Endothelial cell of umbilical vein (primary cell): ENCODE data around the gene CASK. TPM values are rescaled to one million over a fixed set of nuclear protein-coding genes. Genes with fewer than 3 reads are reported as not detected.

Source experiments
- BruUV-seq: library from RNA; stranded (reverse); fragments of 400-500 nt; replicated peaks from 2 replicates; lab custom pipeline; 2021; lab: Mats Ljungman, UMichigan
- CTCF ChIA-PET: fragments of 300-600, 350-600 bp; sonication (Branson Sonifier 250); formaldehyde crosslinking; loops from one replicate; lab custom pipeline; 2021; ENCODE audit warnings: antibody characterized with exemption, inconsistent platforms; lab: Charles Lee
- POLR2A ChIA-PET: fragments of 300-600, 350-600 bp; sonication (Branson Sonifier 250); formaldehyde crosslinking; loops from one replicate; lab custom pipeline; 2021; ENCODE audit warnings: antibody characterized with exemption, inconsistent platforms; lab: Charles Lee
- DNase-seq: peaks from one replicate; pipeline ENCODE4 v3.0.0-alpha.2; 2011; ENCODE audit warnings: low read depth, low spot score
- FAIRE-seq: peaks from 2 replicates; lab custom pipeline; 2011; peaks lifted over from hg19 to GRCh38; lab: Jason Lieb, UNC
- H2AFZ ChIP-seq: 2 replicates; pipeline ENCODE4 v1.6.0; 2012; ENCODE audit warnings: low read depth, low read length, control low read depth, inconsistent platforms
- H3K27ac ChIP-seq: 2 replicates; pipeline ENCODE4 v1.5.1; 2011; ENCODE audit warnings: low read depth, mild to moderate bottlenecking, control low read depth, low read length, moderate library complexity; ENCODE audit not compliant: insufficient read depth
- H3K27me3 ChIP-seq, 2 experiments: 2 replicates each; pipeline versions ENCODE4 v1.6.0 to v1.6.1; 2011; ENCODE audit warnings: low read length in 2 of 2, mixed read lengths in 1 of 2; ENCODE audit not compliant: control insufficient read depth in 2 of 2, insufficient read depth in 2 of 2
- H3K36me3 ChIP-seq, 2 experiments: 2 replicates in 1 of 2; 3 replicates in 1 of 2; pipeline ENCODE4 v1.5.1; 2011; ENCODE audit warnings: low read length in 2 of 2, mild to moderate bottlenecking in 1 of 2, moderate library complexity in 1 of 2; ENCODE audit not compliant: control insufficient read depth in 2 of 2, insufficient read depth in 2 of 2; ENCODE audit errors: extremely low read depth in 1 of 2
- H3K4me1 ChIP-seq: 3 replicates; pipeline ENCODE4 v1.5.1; 2011; ENCODE audit warnings: mild to moderate bottlenecking, low read length; ENCODE audit not compliant: control insufficient read depth, insufficient read depth; ENCODE audit errors: extremely low read depth
- H3K4me2 ChIP-seq: 2 replicates; pipeline ENCODE4 v1.6.1; 2011; ENCODE audit warnings: low read length, control low read depth, mixed read lengths; ENCODE audit not compliant: insufficient read depth
- H3K4me3 ChIP-seq, 3 experiments: fragments of 200-600 bp in 1 of 3; sonication (generic), shearing (Covaris generic) in 1 of 3; replicated peaks in 1 of 3; 2 replicates each; pipeline ENCODE4 v1.5.1; 2011 to 2016; ENCODE audit warnings: control low read depth in 3 of 3, low read length in 3 of 3, mild to moderate bottlenecking in 2 of 3, inconsistent platforms in 1 of 3, low read depth in 1 of 3, moderate library complexity in 1 of 3; ENCODE audit not compliant: insufficient read depth in 1 of 3
- H3K79me2 ChIP-seq: 2 replicates; pipeline ENCODE4 v1.6.0; 2012; ENCODE audit warnings: low read length, inconsistent platforms; ENCODE audit not compliant: control insufficient read depth, insufficient read depth
- H3K9ac ChIP-seq: replicated peaks from 2 replicates; pipeline ENCODE3; 2011; ENCODE audit warnings: low read length, control low read depth; ENCODE audit not compliant: insufficient read depth; ENCODE audit errors: extremely low read depth
- H3K9me1 ChIP-seq: replicated peaks from 3 replicates; pipeline ENCODE4 v1.6.0; 2011; ENCODE audit warnings: mild to moderate bottlenecking, low read length; ENCODE audit not compliant: control insufficient read depth, insufficient read depth; ENCODE audit errors: extremely low read depth
- H3K9me3 ChIP-seq: replicated peaks from 2 replicates; pipeline ENCODE4 v1.5.1; 2012; ENCODE audit warnings: low read length, inconsistent platforms; ENCODE audit not compliant: control insufficient read depth, insufficient read depth
- H4K20me1 ChIP-seq: replicated peaks from 2 replicates; pipeline ENCODE3; 2011; ENCODE audit warnings: mild to moderate bottlenecking, low read length; ENCODE audit not compliant: control insufficient read depth, insufficient read depth; ENCODE audit errors: extremely low read depth
- EZH2 ChIP-seq: IDR thresholded peaks from 2 replicates; pipeline ENCODE4 v1.6.1; 2012; ENCODE audit warnings: borderline replicate concordance, low read depth, mild to moderate bottlenecking, moderate library complexity, low read length, inconsistent platforms; ENCODE audit not compliant: severe bottlenecking
- FOS ChIP-seq: IDR thresholded peaks from 2 replicates; pipeline ENCODE4 v1.6.1; 2011; ENCODE audit warnings: mild to moderate bottlenecking, low read length, moderate library complexity, borderline replicate concordance; ENCODE audit not compliant: insufficient read depth
- GATA2 ChIP-seq: IDR thresholded peaks from 2 replicates; pipeline ENCODE4 v1.7.0; 2011; ENCODE audit warnings: low read depth, mild to moderate bottlenecking, moderate library complexity, mixed read lengths, low read length; ENCODE audit not compliant: insufficient read length, insufficient read depth
- JUN ChIP-seq: IDR thresholded peaks from 2 replicates; pipeline ENCODE4 v1.6.1; 2011; ENCODE audit warnings: borderline replicate concordance, low read depth; ENCODE audit not compliant: insufficient read length, insufficient read depth
- MYC ChIP-seq: IDR thresholded peaks from one replicate; pipeline ENCODE4 v1.6.1; 2011; ENCODE audit warnings: mild to moderate bottlenecking, low read depth, low read length
- POLR2A ChIP-seq: IDR thresholded peaks from 2 replicates; pipeline ENCODE4 v1.6.1; 2012; ENCODE audit warnings: low read depth, mild to moderate bottlenecking, control low read depth, low read length
- POLR2AphosphoS5 ChIP-seq: IDR thresholded peaks from 2 replicates; pipeline ENCODE4 v1.6.1; 2012; ENCODE audit warnings: low read depth, mild to moderate bottlenecking, control low read depth, low read length, moderate library complexity; ENCODE audit not compliant: insufficient read depth
- dilution Hi-C: fragments of 300-500 bp; cut with MboI; formaldehyde crosslinking; loops from one replicate; pipeline ENCODE4 v1.15.0; 2019; ENCODE audit warnings: low sequenced_read_pairs; ENCODE audit not compliant: extremely low pct_ligation_motif_present
- intact Hi-C: fragments of 100-400 bp; cut with micrococcal nuclease; formaldehyde crosslinking; loops from one replicate; pipeline ENCODE4 v1.10.0; 2022
- polyA plus RNA-seq, 4 experiments: library from polyadenylated mRNA; depleted of rRNA in 3 of 4; stranded (reverse) in 3 of 4; unstranded in 1 of 4; fragments of >200 nt; gene quantifications; 2 replicates each; pipeline versions ENCODE4 v1.2.1 to v1.2.3, GENCODE V29; 2011 to 2012; ENCODE audit warnings: missing spikeins in 1 of 4
- small RNA-seq: library from RNA; depleted of rRNA; stranded (forward); fragments of <200 nt; gene quantifications from one replicate; pipeline ENCODE3, GENCODE V24; 2012; ENCODE audit warnings: low replicate concordance, low read depth; ENCODE audit not compliant: insufficient read depth, insufficient read length
- total RNA-seq: library from RNA; stranded (reverse); gene quantifications from 2 replicates; pipeline ENCODE4 v1.2.3, GENCODE V29; 2021
- TF ChIP-seq, protein P1 (sequence below): IDR thresholded peaks from 2 replicates; pipeline ENCODE4 v1.6.1; 2011; ENCODE audit not compliant: insufficient read depth, insufficient read length
- TF ChIP-seq, protein P2 (sequence below), 2 donors: IDR thresholded peaks; 1 replicate in 1 of 2; 2 replicates in 1 of 2; pipeline ENCODE4 v1.5.1; 2011; ENCODE audit warnings: low read length in 2 of 2, mild to moderate bottlenecking in 2 of 2, moderate library complexity in 2 of 2, control low read depth in 1 of 2, inconsistent platforms in 1 of 2, low read depth in 1 of 2; ENCODE audit not compliant: insufficient read depth in 1 of 2; ENCODE audit errors: extremely low read depth in 1 of 2

Gene CASK
- total and polyA plus RNA-seq, 2 donors (not counting 3 experiments of a cell fraction or from before 2014, with no cell fraction given), result 6.4 to 30.4 TPM

DNA sequence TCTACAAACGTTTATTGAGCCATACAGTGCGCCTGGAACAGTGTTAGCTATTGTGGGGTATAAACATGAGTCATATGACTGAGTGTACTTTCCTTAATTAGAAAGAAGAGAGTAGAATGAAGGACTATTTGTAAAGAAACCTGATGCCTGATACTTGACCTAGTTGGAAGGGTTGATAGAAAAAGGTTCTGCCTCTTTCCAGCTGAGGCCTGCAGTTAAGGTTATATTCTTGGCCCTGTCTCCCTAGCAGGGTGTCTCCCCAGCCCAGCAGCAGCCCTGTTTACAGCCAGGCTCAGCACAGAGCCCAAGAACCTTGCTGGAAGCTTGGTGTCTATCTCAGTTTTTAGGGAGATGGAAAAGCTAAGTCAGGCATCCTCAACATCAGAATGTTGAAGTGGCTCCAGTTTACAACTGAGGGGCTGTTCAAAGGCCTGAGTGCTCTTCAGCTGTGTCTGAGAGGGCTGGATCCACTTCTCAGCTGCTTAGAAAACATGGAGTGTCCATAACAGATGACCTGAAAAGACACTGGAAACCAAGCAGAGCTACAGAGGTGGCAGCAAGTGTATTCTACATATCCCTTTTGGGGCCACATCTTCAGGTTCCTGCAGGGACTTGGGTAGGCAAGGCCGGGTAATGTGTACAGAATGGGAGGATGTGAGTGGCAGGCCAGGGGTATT lies 454.6 kb downstream of the CASK start:
- ChIA-PET POLR2A (no interaction called here), CTCF (no interaction called here)
- Histone ChIP-seq H3K9me3 (no peaks in the 10 kb centered on the region), H3K27ac (no peak overlapping the region), H3K4me1 (no peaks in the 10 kb centered on the region), H3K9ac (no peak overlapping the region), H3K9me1 (no peaks in the 10 kb centered on the region), H3K27me3 (no peaks in the 10 kb centered on the region), H2AFZ (no peak overlapping the region), H3K4me3 (no peak overlapping the region), H3K79me2 (no peaks in the 10 kb centered on the region), H3K36me3 (no peaks in the 10 kb centered on the region), H4K20me1 (no peaks in the 10 kb centered on the region), H3K4me2 (no peak overlapping the region)
- FAIRE-seq (no peak), DNase-seq (no peak)
- dilution Hi-C loops, result no loop called here
- intact Hi-C loops, result no loop called here
- TF ChIP-seq GATA2 (no peak), FOS (no peak), JUN (no peak), MYC (no peak), POLR2AphosphoS5 (no peak), EZH2 (no peak), POLR2A (no peak)
- TF ChIP-seq, protein P1, sequence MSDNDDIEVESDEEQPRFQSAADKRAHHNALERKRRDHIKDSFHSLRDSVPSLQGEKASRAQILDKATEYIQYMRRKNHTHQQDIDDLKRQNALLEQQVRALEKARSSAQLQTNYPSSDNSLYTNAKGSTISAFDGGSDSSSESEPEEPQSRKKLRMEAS, result no peak
- TF ChIP-seq, protein P2, sequence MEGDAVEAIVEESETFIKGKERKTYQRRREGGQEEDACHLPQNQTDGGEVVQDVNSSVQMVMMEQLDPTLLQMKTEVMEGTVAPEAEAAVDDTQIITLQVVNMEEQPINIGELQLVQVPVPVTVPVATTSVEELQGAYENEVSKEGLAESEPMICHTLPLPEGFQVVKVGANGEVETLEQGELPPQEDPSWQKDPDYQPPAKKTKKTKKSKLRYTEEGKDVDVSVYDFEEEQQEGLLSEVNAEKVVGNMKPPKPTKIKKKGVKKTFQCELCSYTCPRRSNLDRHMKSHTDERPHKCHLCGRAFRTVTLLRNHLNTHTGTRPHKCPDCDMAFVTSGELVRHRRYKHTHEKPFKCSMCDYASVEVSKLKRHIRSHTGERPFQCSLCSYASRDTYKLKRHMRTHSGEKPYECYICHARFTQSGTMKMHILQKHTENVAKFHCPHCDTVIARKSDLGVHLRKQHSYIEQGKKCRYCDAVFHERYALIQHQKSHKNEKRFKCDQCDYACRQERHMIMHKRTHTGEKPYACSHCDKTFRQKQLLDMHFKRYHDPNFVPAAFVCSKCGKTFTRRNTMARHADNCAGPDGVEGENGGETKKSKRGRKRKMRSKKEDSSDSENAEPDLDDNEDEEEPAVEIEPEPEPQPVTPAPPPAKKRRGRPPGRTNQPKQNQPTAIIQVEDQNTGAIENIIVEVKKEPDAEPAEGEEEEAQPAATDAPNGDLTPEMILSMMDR (IDR thresholded peaks at IDR 0.05; ENCODE audit: extremely low read depth in 1 of 2, insufficient read depth in 1 of 2, low read depth in 1 of 2, low read length in 2 of 2), result no peak
- no TSS peak for BruUV-seq

Small RNA genes within 50 kb of the gene (small RNA-seq; reads per million reads assigned to genes)
- gene AL353691.2 (not detected), gene RN7SL144P (not detected), gene RNU6-1321P (not detected), gene RNU6-202P (not detected)

Other genes with a start within 250 kb of the CASK start
- not detected in 2 replicates for gene GPR34, start 234.6 kb downstream of the CASK start, total RNA-seq
- gene GPR34, start 234.6 kb downstream of the CASK start, polyA plus RNA-seq, result not detected in 2 replicates
- not detected in 2 replicates for gene GPR82, start 199.4 kb downstream of the CASK start, total RNA-seq
- not detected in 2 replicates for gene GPR82, start 199.4 kb downstream of the CASK start, polyA plus RNA-seq